Measurements from ENCODE around the gene AIFM2. TPM values are rescaled to one million over a fixed set of nuclear protein-coding genes. Genes with fewer than 3 reads are reported as not detected.

AIFM2 gene
- total and polyA plus RNA-seq, 2 donors (not counting 3 experiments of a cell fraction or from before 2014, with no cell fraction given), result 6.9 to 8.7 TPM

DNA sequence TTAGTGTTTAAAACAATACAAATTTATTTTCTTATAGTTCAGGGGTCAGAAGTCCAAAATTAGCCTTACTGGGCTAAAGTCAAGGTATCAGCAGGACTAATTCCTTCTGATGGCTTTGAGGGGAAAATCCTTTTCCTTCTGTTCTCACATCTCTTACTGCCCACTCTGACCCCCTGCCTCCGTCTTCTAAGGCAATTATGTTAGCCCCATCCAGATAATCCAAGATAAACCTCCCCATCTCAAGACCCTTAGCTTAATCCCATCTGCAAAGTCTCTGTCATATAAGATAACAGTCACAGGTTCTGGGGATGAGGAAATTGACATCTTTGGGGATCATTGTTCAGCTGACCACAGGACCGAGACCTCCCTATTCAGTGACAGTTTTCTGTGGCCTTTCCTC lies 57.7 kb downstream of the AIFM2 start:
- intact Hi-C loops (cut with micrococcal nuclease), result no loop called here
- ChIA-PET CTCF (no interaction called here), POLR2A (no interaction called here)

More for the DNA sequence above, 57.7 kb downstream of the AIFM2 start:
- H3K36me3 ChIP-seq (ENCODE audit: control insufficient read depth in 2 of 2, extremely low read depth in 1 of 2, insufficient read depth in 2 of 2, low read length in 2 of 2), result no peaks in the 10 kb centered on the region
- no TSS peak for BruUV-seq (replicated peaks)
- H3K4me1 ChIP-seq (ENCODE audit: control insufficient read depth, extremely low read depth, insufficient read depth, low read length), result no peaks in the 10 kb centered on the region
- H2AFZ ChIP-seq (ENCODE audit: low read depth, low read length), result no peak overlapping the region
- no peak for TF ChIP-seq FOS (IDR thresholded peaks at IDR 0.05; ENCODE audit: borderline replicate concordance, insufficient read depth, low read length)
- TF ChIP-seq JUN (IDR thresholded peaks at IDR 0.05; ENCODE audit: borderline replicate concordance, insufficient read depth, insufficient read length, low read depth), result no peak
- no peak for TF ChIP-seq EZH2 (IDR thresholded peaks at IDR 0.05; ENCODE audit: borderline replicate concordance, low read depth, low read length, severe bottlenecking)
- TF ChIP-seq CTCF (IDR thresholded peaks at IDR 0.05; ENCODE audit: extremely low read depth in 1 of 2, insufficient read depth in 1 of 2, low read depth in 1 of 2, low read length in 2 of 2), result no peak
- no peak for TF ChIP-seq GATA2 (IDR thresholded peaks at IDR 0.05; ENCODE audit: insufficient read depth, insufficient read length, low read depth, low read length)
- TF ChIP-seq, protein P1, sequence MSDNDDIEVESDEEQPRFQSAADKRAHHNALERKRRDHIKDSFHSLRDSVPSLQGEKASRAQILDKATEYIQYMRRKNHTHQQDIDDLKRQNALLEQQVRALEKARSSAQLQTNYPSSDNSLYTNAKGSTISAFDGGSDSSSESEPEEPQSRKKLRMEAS (IDR thresholded peaks at IDR 0.05; ENCODE audit: insufficient read depth, insufficient read length), result no peak
- TF ChIP-seq MYC (IDR thresholded peaks at IDR 0.05; ENCODE audit: low read depth, low read length), result no peak
- no peak for TF ChIP-seq POLR2AphosphoS5 (IDR thresholded peaks at IDR 0.05; ENCODE audit: insufficient read depth, low read depth, low read length)
- no peak for TF ChIP-seq POLR2A (IDR thresholded peaks at IDR 0.05; ENCODE audit: low read depth, low read length)
- no peak overlapping the region for H3K4me3 ChIP-seq (replicated peaks in 1 of 3; ENCODE audit: insufficient read depth in 1 of 3, low read depth in 1 of 3, low read length in 3 of 3)
- no peaks in the 10 kb centered on the region for H4K20me1 ChIP-seq (replicated peaks; ENCODE audit: control insufficient read depth, extremely low read depth, insufficient read depth, low read length)
- no peak overlapping the region for H3K27ac ChIP-seq (ENCODE audit: insufficient read depth, low read depth, low read length)
- dilution Hi-C loops (cut with MboI; ENCODE audit: extremely low pct_ligation_motif_present, low sequenced_read_pairs), result no loop called here
- H3K9me3 ChIP-seq (replicated peaks; ENCODE audit: control insufficient read depth, insufficient read depth, low read length), result no peaks in the 10 kb centered on the region
- H3K79me2 ChIP-seq (ENCODE audit: control insufficient read depth, insufficient read depth, low read length), result no peaks in the 10 kb centered on the region
- DNase-seq (ENCODE audit: low read depth, low spot score), result no peak
- H3K9ac ChIP-seq (replicated peaks; ENCODE audit: extremely low read depth, insufficient read depth, low read length), result no peak overlapping the region
- no peaks in the 10 kb centered on the region for H3K9me1 ChIP-seq (replicated peaks; ENCODE audit: control insufficient read depth, extremely low read depth, insufficient read depth, low read length)
- FAIRE-seq, result no peak
- no peak overlapping the region for H3K4me2 ChIP-seq (ENCODE audit: insufficient read depth, low read length)
- peaks cover 10 to 14% of the 10 kb centered on the region in 2 experiments for H3K27me3 ChIP-seq (ENCODE audit: control insufficient read depth in 2 of 2, insufficient read depth in 2 of 2, low read length in 2 of 2)

Measured in endothelial cell of umbilical vein (primary cell).